Stimulated activated CD4-positive, alpha-beta T cell treated with anti-CD3 and anti-CD28 coated beads, Interleukin-2, amount 100 ng/mL, for 48 hours (primary cell): ENCODE data around the gene UMAD1.

Source experiments
- DNase-seq, 2 donors: peaks; one replicate each; pipeline ENCODE4 v3.0.0-alpha.2; 2020

UMAD1 gene

GRCh38 chr7:7850150-7850549 is 209.6 kb downstream of the UMAD1 start:
- no peak for DNase-seq

GRCh38 chr7:7851381-7851780 is 210.8 kb downstream of the UMAD1 start:
- DNase-seq = no peak

- no peak for DNase-seq
These were observed 211.4 kb downstream of the UMAD1 start for GRCh38 chr7:7851991-7852390.

GRCh38 chr7:7857143-7857583 is 216.6 kb downstream of the UMAD1 start:
- no peak for DNase-seq

GRCh38 chr7:7858559-7858958 is 218.0 kb downstream of the UMAD1 start:
- DNase-seq = no peak

- no peak for DNase-seq
These were observed 218.9 kb downstream of the UMAD1 start for GRCh38 chr7:7859411-7859810.

GRCh38 chr7:7861211-7861633 is 220.7 kb downstream of the UMAD1 start:
- DNase-seq = no peak

GRCh38 chr7:7862393-7862792 is 221.8 kb downstream of the UMAD1 start:
- no peak for DNase-seq

- no peak for DNase-seq
These were observed 227.5 kb downstream of the UMAD1 start for GRCh38 chr7:7867846-7868571.

- DNase-seq = no peak
These were observed 228.0 kb downstream of the UMAD1 start for GRCh38 chr7:7868572-7868899.

GRCh38 chr7:7869036-7869435 is 228.5 kb downstream of the UMAD1 start:
- DNase-seq = no peak

- DNase-seq = no peak
These were observed 229.1 kb downstream of the UMAD1 start for GRCh38 chr7:7869651-7870050.

- no peak for DNase-seq
These were observed 230.0 kb downstream of the UMAD1 start for GRCh38 chr7:7870555-7870954.

GRCh38 chr7:7876419-7876818 is 235.9 kb downstream of the UMAD1 start:
- DNase-seq = no peak

- DNase-seq = no peak
These were observed 241.0 kb downstream of the UMAD1 start for GRCh38 chr7:7881581-7881980.

GRCh38 chr7:7882888-7883287 is 242.3 kb downstream of the UMAD1 start:
- DNase-seq = no peak

- DNase-seq = no peak
These were observed 242.8 kb downstream of the UMAD1 start for GRCh38 chr7:7883394-7883793.

GRCh38 chr7:7884855-7885254 is 244.3 kb downstream of the UMAD1 start:
- DNase-seq = no peak

- DNase-seq = no peak
These were observed 249.4 kb downstream of the UMAD1 start for GRCh38 chr7:7889791-7890568.

- no peak for DNase-seq
These were observed 254.6 kb downstream of the UMAD1 start for GRCh38 chr7:7895004-7895650.

- DNase-seq = no peak
These were observed 255.2 kb downstream of the UMAD1 start for GRCh38 chr7:7895754-7896153.

- no peak for DNase-seq
These were observed 257.0 kb downstream of the UMAD1 start for GRCh38 chr7:7897509-7897908.

GRCh38 chr7:7897949-7898515 is 257.5 kb downstream of the UMAD1 start:
- DNase-seq = no peak

GRCh38 chr7:7902845-7903244 is 262.3 kb downstream of the UMAD1 start:
- DNase-seq = no peak
